HG03342 (cell line): ENCODE results near the gene SLC39A3.

Experiments used
- ATAC-seq: cut with Tn5 transposase; IDR thresholded peaks from one replicate; pipeline ENCODE4 v1.9.1; 2021; ENCODE audit warnings: mild to moderate bottlenecking, moderate library complexity; ENCODE audit not compliant: unreplicated experiment

SLC39A3 gene

GRCh38 chr19:2739602-2740313 is at the start of gene SLC39A3:
Gene SLC39A3, minus strand, starts transcription at chr19:2740017. Its CDS starts 2,760 bp downstream, at chr19:2737257.
- ATAC-seq, result peak; percentile 93

GRCh38 chr19:2788237-2788636 is 48.4 kb upstream of the SLC39A3 start:
- ATAC-seq, result no peak

GRCh38 chr19:2787115-2787514 is 47.3 kb upstream of the SLC39A3 start:
- ATAC-seq, result no peak

GRCh38 chr19:2785244-2785997 is 45.6 kb upstream of the SLC39A3 start, which contains the start of gene THOP1:
Gene THOP1, plus strand, starts transcription at chr19:2785503. Its CDS starts 160 bp downstream, at chr19:2785663.
- peak; percentile 63 for ATAC-seq

GRCh38 chr19:2783781-2784145 is 43.9 kb upstream of the SLC39A3 start:
- no peak for ATAC-seq

- peak; percentile 75 for ATAC-seq
These were observed 43.3 kb upstream of the SLC39A3 start, which contains the start of gene SGTA for GRCh38 chr19:2782936-2783780. Gene SGTA, minus strand, starts transcription at chr19:2783273. Its CDS starts 14,205 bp downstream, at chr19:2769068.

- no peak for ATAC-seq
These were observed 42.6 kb upstream of the SLC39A3 start for GRCh38 chr19:2782329-2782935.

- ATAC-seq, result no peak
These were observed 40.5 kb upstream of the SLC39A3 start for GRCh38 chr19:2780284-2780683.

- ATAC-seq, result no peak
These were observed 39.4 kb upstream of the SLC39A3 start for GRCh38 chr19:2779121-2779740.

GRCh38 chr19:2777952-2778683 is 38.3 kb upstream of the SLC39A3 start:
- no peak for ATAC-seq

- ATAC-seq, result no peak
These were observed 36.0 kb upstream of the SLC39A3 start for GRCh38 chr19:2775556-2776430.

- ATAC-seq, result no peak
These were observed 35.2 kb upstream of the SLC39A3 start for GRCh38 chr19:2774953-2775555.

- ATAC-seq, result no peak
These were observed 34.4 kb upstream of the SLC39A3 start for GRCh38 chr19:2774083-2774679.

GRCh38 chr19:2771786-2772674 is 32.2 kb upstream of the SLC39A3 start:
- ATAC-seq, result no peak

GRCh38 chr19:2770055-2771013 is 30.5 kb upstream of the SLC39A3 start:
- ATAC-seq, result no peak

GRCh38 chr19:2769218-2769617 is 29.4 kb upstream of the SLC39A3 start:
- no peak for ATAC-seq
